ENCODE measurements around the gene HECA. TPM values are rescaled to one million over a fixed set of nuclear protein-coding genes. Genes with fewer than 3 reads are reported as not detected.

The HECA gene
- total and polyA plus RNA-seq, 2 of the 4 experiments (the other 2 are of a cell fraction), result 3.1 to 4.3 TPM

DNA sequence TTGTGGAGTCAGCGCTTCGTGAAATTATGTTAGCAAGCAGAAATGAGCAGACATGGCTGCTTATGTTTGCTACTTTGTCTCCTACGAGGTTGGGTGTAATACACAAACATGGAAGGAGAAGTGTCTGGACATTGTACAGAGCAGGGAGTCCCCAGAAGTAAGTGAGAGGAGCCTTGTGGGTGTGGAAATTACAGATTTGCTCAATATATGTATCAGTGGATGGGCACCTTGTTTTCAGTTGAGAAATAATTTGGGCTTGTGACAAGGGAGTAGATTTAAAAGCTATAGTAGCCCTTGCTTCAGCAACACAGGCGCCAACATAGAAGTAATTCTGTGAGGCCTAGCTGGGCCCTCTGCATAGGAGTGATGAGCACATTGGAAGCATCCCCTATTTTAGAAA, 49.2 kb downstream of the HECA start:
- H2AK5ac ChIP-seq (ENCODE audit: low read depth, low read length), result no peak overlapping the region
- no peak overlapping the region for H4K91ac ChIP-seq (ENCODE audit: insufficient read depth, low read depth, low read length)
- TF ChIP-seq CHD1 (IDR thresholded peaks at IDR 0.05; ENCODE audit: low read depth, low read length) (no peak), NFE2L2 (IDR thresholded peaks at IDR 0.05; ENCODE audit: low read depth, low read length) (no peak), CEBPB (IDR thresholded peaks at IDR 0.05; ENCODE audit: low read depth, low read length) (no peak), POLR2A (IDR thresholded peaks at IDR 0.05; ENCODE audit: low read depth, low read length) (no peak), MAFK (IDR thresholded peaks at IDR 0.05; ENCODE audit: low read depth, low read length) (no peak), RFX5 (IDR thresholded peaks at IDR 0.05; ENCODE audit: low read depth, low read length) (no peak), MXI1 (IDR thresholded peaks at IDR 0.05; ENCODE audit: borderline replicate concordance, low read depth, low read length) (no peak), ELK1 (IDR thresholded peaks at IDR 0.05; ENCODE audit: borderline replicate concordance, low read depth, low read length) (no peak)
- H2BK20ac ChIP-seq (ENCODE audit: low read depth, low read length), result no peak overlapping the region
- H2AFZ ChIP-seq (replicated peaks; ENCODE audit: low read length, poor library complexity), result no peak overlapping the region
- no TSS peak for BruUV-seq (replicated peaks)
- H2BK5ac ChIP-seq (ENCODE audit: low read depth, low read length, poor library complexity, severe bottlenecking), result no peak overlapping the region
- H3K4ac ChIP-seq (ENCODE audit: low read depth, low read length), result no peak overlapping the region
- DNase-seq, result no peak
- dilution Hi-C loops (cut with HindIII; ENCODE audit: low sequenced_read_pairs, unreplicated experiment), result no loop called here
- no peak overlapping the region for H2BK15ac ChIP-seq (ENCODE audit: low read depth, low read length)
- in situ Hi-C loops (cut with MboI; ENCODE audit: low sequenced_read_pairs), result no loop called here
- no peak overlapping the region for H2BK120ac ChIP-seq (ENCODE audit: low read depth, low read length)
- no peaks in the 10 kb centered on the region for H4K20me1 ChIP-seq (ENCODE audit: insufficient read depth, low read length)
- H3K4me1 ChIP-seq (ENCODE audit: control insufficient read depth, insufficient read depth, low read length), result no peaks in the 10 kb centered on the region
- CTCF ChIA-PET, result no interaction called here
- no peak overlapping the region for H3K4me2 ChIP-seq (ENCODE audit: low read depth, low read length)
- no peak overlapping the region for H4K8ac ChIP-seq (ENCODE audit: low read depth in 2 of 2, low read length in 2 of 2)
- no peak overlapping the region for H3K9ac ChIP-seq (ENCODE audit: low read depth, low read length)
- no peak overlapping the region for H3K18ac ChIP-seq (ENCODE audit: low read depth, low read length)
- H3K27ac ChIP-seq (ENCODE audit: insufficient read depth, low read length), result no peak overlapping the region
- H3K4me3 ChIP-seq (ENCODE audit: insufficient read depth, low read depth, low read length), result no peak overlapping the region
- no peak overlapping the region for H3K14ac ChIP-seq (replicated peaks; ENCODE audit: low read depth, low read length)
- no peaks in the 10 kb centered on the region for H3K9me1 ChIP-seq (ENCODE audit: insufficient read depth, low read length)
- H3K79me1 ChIP-seq (ENCODE audit: low read depth in 1 of 2, low read length in 2 of 2), result no peaks in the 10 kb centered on the region
- POLR2A ChIA-PET (ENCODE audit: unreplicated experiment), result no interaction called here
- WGBS, 2 experiments (ENCODE audit: extremely low coverage in 2 of 2, insufficient read length in 1 of 2), result 100% methylated on average over 2 of the region's 4 CpGs; no CpG with 5 or more reads in 1 of the 2 experiments
- no peak overlapping the region for H3K56ac ChIP-seq (ENCODE audit: extremely low read depth, insufficient read depth, low read length)
- H3K9me3 ChIP-seq (ENCODE audit: control insufficient read depth, insufficient read depth, low read length), result no peaks in the 10 kb centered on the region
- no peak overlapping the region for H4K5ac ChIP-seq (ENCODE audit: low read depth, low read length)
- no peak for ATAC-seq (ENCODE audit: low read depth)
- H3K23ac ChIP-seq (ENCODE audit: low read depth, low read length), result no peak overlapping the region
- H3K36me3 ChIP-seq (ENCODE audit: control insufficient read depth, insufficient read depth, low read length), result no peaks in the 10 kb centered on the region
- no peak overlapping the region for H2AK9ac ChIP-seq (replicated peaks; ENCODE audit: low read depth, low read length, poor library complexity)
- intact Hi-C loops (cut with micrococcal nuclease), result no loop called here
- no peaks in the 10 kb centered on the region for H3K27me3 ChIP-seq (ENCODE audit: control insufficient read depth, insufficient read depth, low read length)
